ENCODE measurements around the gene CCM2. TPM values are rescaled to one million over a fixed set of nuclear protein-coding genes. Genes with fewer than 3 reads are reported as not detected.
"Not testable (repeated sequence)": the region's sequence is repeated elsewhere in the genome, so short reads cannot be mapped to it uniquely, and the experiment has no call there.

Gene CCM2
- total RNA-seq, 1 donor from 2014 or later, result 35.7 TPM

DNA sequence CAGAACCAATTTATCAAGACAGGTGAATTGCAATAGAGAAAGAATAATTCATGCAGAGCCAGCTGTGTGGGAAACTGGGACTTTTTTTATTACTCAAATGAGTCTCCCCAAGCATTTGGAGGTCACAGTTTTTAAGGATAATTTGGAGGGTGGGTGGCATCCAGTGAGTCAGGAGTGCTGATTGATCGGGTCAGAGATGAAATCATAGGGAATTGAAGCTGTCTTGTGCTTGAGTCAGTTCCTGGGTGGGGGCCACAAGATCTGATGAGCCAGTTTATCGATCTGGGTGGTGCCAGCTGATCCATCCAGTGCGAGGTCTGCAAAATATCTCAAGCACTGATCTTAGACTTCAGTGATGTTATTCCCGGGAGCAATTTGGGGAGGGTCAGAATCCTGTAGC lies 11.3 kb upstream of the CCM2 start:
- DNase-seq (ENCODE audit: low read depth, low spot score), result no peak
- Mint-ChIP-seq H3K4me1 (peaks cover 49% of the 10 kb centered on the region), H3K4me3 (peak overlapping the region; percentile 4), H3K27me3 (ENCODE audit: low read depth) (no peaks in the 10 kb centered on the region), H3K9me3 (no peaks in the 10 kb centered on the region), H3K27ac (ENCODE audit: unreplicated experiment) (no peak overlapping the region), H3K36me3 (ENCODE audit: low read depth) (peaks cover 20% of the 10 kb centered on the region)
- TF ChIP-seq CTCF (conservative IDR thresholded peaks at IDR 0.05), result no peak

- Mint-ChIP-seq H3K9me3 (no peaks in the 10 kb centered on the region), H3K4me1 (peaks cover 45% of the 10 kb centered on the region), H3K27ac (ENCODE audit: unreplicated experiment) (no peak overlapping the region), H3K36me3 (ENCODE audit: low read depth) (peaks cover 16% of the 10 kb centered on the region), H3K4me3 (peak overlapping the region; percentile 4), H3K27me3 (ENCODE audit: low read depth) (no peaks in the 10 kb centered on the region)
- no peak for TF ChIP-seq CTCF (conservative IDR thresholded peaks at IDR 0.05)
- DNase-seq (ENCODE audit: low read depth, low spot score), result no peak
These were observed 10.9 kb upstream of the CCM2 start for GRCh38 chr7:44989132-44989531.

- H3K4me3 Mint-ChIP-seq, result peak overlapping the region; percentile 60
- no peaks in the 10 kb centered on the region for H3K27me3 Mint-ChIP-seq (ENCODE audit: low read depth)
- peaks cover 33% of the 10 kb centered on the region for H3K4me1 Mint-ChIP-seq
- no peaks in the 10 kb centered on the region for H3K9me3 Mint-ChIP-seq
- DNase-seq (ENCODE audit: low read depth, low spot score), result no peak
- no peak for TF ChIP-seq CTCF (conservative IDR thresholded peaks at IDR 0.05)
- H3K36me3 Mint-ChIP-seq (ENCODE audit: low read depth), result peaks cover 4% of the 10 kb centered on the region
- H3K27ac Mint-ChIP-seq (ENCODE audit: unreplicated experiment), result peak overlapping the region; percentile 66
These were observed 9.6 kb upstream of the CCM2 start for GRCh38 chr7:44990109-44991023.

DNA sequence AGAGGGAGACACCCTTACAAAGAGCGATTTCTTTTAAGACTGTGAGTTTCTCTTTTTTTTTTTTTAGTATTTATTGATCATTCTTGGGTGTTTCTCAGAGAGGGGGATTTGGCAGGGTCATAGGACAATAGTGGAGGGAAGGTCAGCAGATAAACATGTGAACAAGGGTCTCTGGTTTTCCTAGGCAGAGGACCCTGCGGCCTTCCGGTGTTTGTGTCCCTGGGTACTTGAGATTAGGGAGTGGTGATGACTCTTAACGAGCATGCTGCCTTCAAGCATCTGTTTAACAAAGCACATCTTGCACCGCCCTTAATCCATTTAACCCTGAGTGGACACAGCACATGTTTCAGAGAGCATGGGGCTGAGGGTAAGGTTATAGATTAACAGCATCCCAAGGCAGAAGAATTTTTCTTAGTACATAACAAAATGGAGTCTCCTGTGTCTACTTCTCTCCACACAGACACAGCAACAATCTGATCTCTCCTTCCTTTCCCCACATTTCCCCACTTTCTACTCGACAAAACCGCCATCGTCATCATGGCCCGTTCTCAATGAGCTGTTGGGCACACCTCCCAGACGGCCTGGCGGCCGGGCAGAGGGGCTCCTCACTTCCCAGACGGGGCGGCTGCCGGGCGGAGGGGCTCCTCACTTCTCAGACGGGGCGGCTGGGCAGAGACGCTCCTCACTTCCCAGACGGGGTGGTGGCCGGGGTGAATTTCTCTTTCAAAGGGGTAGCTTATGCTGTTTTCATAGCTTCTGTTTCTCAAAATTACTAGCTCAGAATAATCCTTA lies 7.8 kb upstream of the CCM2 start:
- peaks cover 14% of the 10 kb centered on the region for H3K4me1 Mint-ChIP-seq
- H3K9me3 Mint-ChIP-seq; H3K36me3 Mint-ChIP-seq (ENCODE audit: low read depth); H3K27me3 Mint-ChIP-seq (ENCODE audit: low read depth); H3K4me3 Mint-ChIP-seq; H3K27ac Mint-ChIP-seq (ENCODE audit: unreplicated experiment); DNase-seq (ENCODE audit: low read depth, low spot score): not testable (repeated sequence)

- no peak for TF ChIP-seq CTCF (conservative IDR thresholded peaks at IDR 0.05)
- no peak for DNase-seq (ENCODE audit: low read depth, low spot score)
- no peaks in the 10 kb centered on the region for H3K36me3 Mint-ChIP-seq (ENCODE audit: low read depth)
- no peaks in the 10 kb centered on the region for H3K9me3 Mint-ChIP-seq
- H3K27ac Mint-ChIP-seq (ENCODE audit: unreplicated experiment), result no peak overlapping the region
- H3K4me3 Mint-ChIP-seq, result peak overlapping the region; percentile 8
- H3K27me3 Mint-ChIP-seq (ENCODE audit: low read depth), result no peaks in the 10 kb centered on the region
- H3K4me1 Mint-ChIP-seq, result peaks cover 21% of the 10 kb centered on the region
These were observed 5.0 kb upstream of the CCM2 start for GRCh38 chr7:44994877-44995554.

Data from neural crest cell (in vitro differentiated cells).